Measurements from ENCODE around the gene IL22. TPM values are rescaled to one million over a fixed set of nuclear protein-coding genes. Genes with fewer than 3 reads are reported as not detected.

The IL22 gene
- total and polyA plus RNA-seq, 2 of the 8 experiments (the other 6 are each of a cell fraction or from before 2014, with no cell fraction given), result not detected

- Histone ChIP-seq H3K36me3 (ENCODE audit: control insufficient read depth in 2 of 4, insufficient read depth in 4 of 4, low read length in 3 of 4) (no peaks in the 10 kb centered on the region), H3K4me1 (replicated peaks in 1 of 4; ENCODE audit: control insufficient read depth in 3 of 4, insufficient read depth in 4 of 4, low read length in 3 of 4) (no peaks in the 10 kb centered on the region), H3K4me2 (ENCODE audit: insufficient read depth in 1 of 2, low read depth in 2 of 2, low read length in 2 of 2) (no peak overlapping the region), H3K18ac (ENCODE audit: extremely low read depth, low read length) (no peak overlapping the region), H2BK120ac (replicated peaks; ENCODE audit: low read depth, low read length) (no peak overlapping the region), H2BK20ac (ENCODE audit: low read length) (no peak overlapping the region), H3K9ac (replicated peaks in 1 of 4; ENCODE audit: extremely low read depth in 1 of 4, low read depth in 3 of 4, low read length in 3 of 4) (no peak overlapping the region), H3K4ac (replicated peaks; ENCODE audit: insufficient read length, low read depth, low read length) (no peak overlapping the region), H4K20me1 (replicated peaks in 1 of 2; ENCODE audit: control insufficient read depth in 1 of 2, insufficient read depth in 2 of 2, low read length in 2 of 2) (no peaks in the 10 kb centered on the region), H3K4me3 (ENCODE audit: extremely low read depth in 1 of 4, insufficient read depth in 2 of 4, low read depth in 3 of 4, low read length in 4 of 4) (no peak overlapping the region), H3K14ac (ENCODE audit: insufficient read length) (no peak overlapping the region), H2AK5ac (ENCODE audit: low read depth, low read length) (no peak overlapping the region), H3K9me3 (ENCODE audit: insufficient read depth in 2 of 2, low read depth in 1 of 2, low read length in 1 of 2) (no peaks in the 10 kb centered on the region), H3K23me2 (ENCODE audit: low read depth, low read length) (no peaks in the 10 kb centered on the region), H2BK15ac (ENCODE audit: low read length) (no peak overlapping the region), H2BK5ac (ENCODE audit: low read depth, low read length) (no peak overlapping the region), H3K56ac (replicated peaks; ENCODE audit: insufficient read length, low read depth, low read length) (no peak overlapping the region), H3K27me3 (replicated peaks in 1 of 4; ENCODE audit: control insufficient read depth in 3 of 4, extremely low read depth in 1 of 4, insufficient read depth in 3 of 4, low read length in 3 of 4) (no peaks in the 10 kb centered on the region), H4K5ac (ENCODE audit: insufficient read length, low read depth, low read length) (no peak overlapping the region), H2AFZ (ENCODE audit: low read length) (no peak overlapping the region), H4K91ac (replicated peaks; ENCODE audit: insufficient read length, low read length) (no peak overlapping the region), H3K27ac (ENCODE audit: low read depth, low read length) (no peak overlapping the region; the same call in 1 of the 2 replicates), H3K79me1 (ENCODE audit: low read depth, low read length) (no peaks in the 10 kb centered on the region; the same call in 1 of the 2 replicates), H2BK12ac (ENCODE audit: low read depth, low read length) (no peak overlapping the region), H3K23ac (ENCODE audit: insufficient read length) (no peak overlapping the region), H4K8ac (ENCODE audit: extremely low read depth, insufficient read depth, low read length) (no peak overlapping the region), H3K79me2 (ENCODE audit: control insufficient read depth in 1 of 2, insufficient read depth in 2 of 2, low read length in 2 of 2) (no peaks in the 10 kb centered on the region)
- CTCF ChIA-PET (ENCODE audit: partially characterized antibody), result no interaction called here
- FAIRE-seq, result no peak
- POLR2A ChIA-PET (ENCODE audit: partially characterized antibody), result no interaction called here
- no peak for DNase-seq (ENCODE audit: low read depth in 1 of 2, low spot score in 2 of 2)
- WGBS, 2 experiments (ENCODE audit: extremely low coverage in 1 of 2, insufficient coverage in 1 of 2, insufficient read length in 1 of 2, insufficient replicate concordance in 2 of 2, low coverage in 1 of 2, low lambda C conversion rate in 2 of 2, missing lambda C conversion rate in 1 of 2), result 93% methylated on average over 2 of the region's 2 CpGs; no CpG with 5 or more reads in 1 of the 2 experiments
- TF ChIP-seq TEAD4 (IDR thresholded peaks at IDR 0.05; ENCODE audit: low read depth, low read length) (no peak), EP300 (IDR thresholded peaks at IDR 0.05; ENCODE audit: borderline replicate concordance in 1 of 2, low read depth in 2 of 2, low read length in 2 of 2) (no peak), TCF12 (IDR thresholded peaks at IDR 0.05; ENCODE audit: low read depth, low read length) (no peak), NANOG (IDR thresholded peaks at IDR 0.05; ENCODE audit: insufficient read depth, low read depth, low read length, poor library complexity, severe bottlenecking) (no peak), EZH2 (IDR thresholded peaks at IDR 0.05; ENCODE audit: low read depth, low read length, severe bottlenecking) (no peak), TAF1 (IDR thresholded peaks at IDR 0.05; ENCODE audit: low read depth, low read length) (no peak), SP2 (IDR thresholded peaks at IDR 0.05; ENCODE audit: low read length) (no peak)
- TF ChIP-seq, protein P1, sequence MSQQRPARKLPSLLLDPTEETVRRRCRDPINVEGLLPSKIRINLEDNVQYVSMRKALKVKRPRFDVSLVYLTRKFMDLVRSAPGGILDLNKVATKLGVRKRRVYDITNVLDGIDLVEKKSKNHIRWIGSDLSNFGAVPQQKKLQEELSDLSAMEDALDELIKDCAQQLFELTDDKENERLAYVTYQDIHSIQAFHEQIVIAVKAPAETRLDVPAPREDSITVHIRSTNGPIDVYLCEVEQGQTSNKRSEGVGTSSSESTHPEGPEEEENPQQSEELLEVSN (IDR thresholded peaks at IDR 0.05), result no peak
These were observed 23.4 kb downstream of the IL22 start for GRCh38 chr12:68229956-68230355.
